ENCODE measurements around the gene TMC7.

GRCh38 chr16:18948372-18949020 lies 35.2 kb upstream of the TMC7 start:
- TF ChIP-seq POLR2A (IDR thresholded peaks at IDR 0.05) = no peak
- TF ChIP-seq, protein P1, sequence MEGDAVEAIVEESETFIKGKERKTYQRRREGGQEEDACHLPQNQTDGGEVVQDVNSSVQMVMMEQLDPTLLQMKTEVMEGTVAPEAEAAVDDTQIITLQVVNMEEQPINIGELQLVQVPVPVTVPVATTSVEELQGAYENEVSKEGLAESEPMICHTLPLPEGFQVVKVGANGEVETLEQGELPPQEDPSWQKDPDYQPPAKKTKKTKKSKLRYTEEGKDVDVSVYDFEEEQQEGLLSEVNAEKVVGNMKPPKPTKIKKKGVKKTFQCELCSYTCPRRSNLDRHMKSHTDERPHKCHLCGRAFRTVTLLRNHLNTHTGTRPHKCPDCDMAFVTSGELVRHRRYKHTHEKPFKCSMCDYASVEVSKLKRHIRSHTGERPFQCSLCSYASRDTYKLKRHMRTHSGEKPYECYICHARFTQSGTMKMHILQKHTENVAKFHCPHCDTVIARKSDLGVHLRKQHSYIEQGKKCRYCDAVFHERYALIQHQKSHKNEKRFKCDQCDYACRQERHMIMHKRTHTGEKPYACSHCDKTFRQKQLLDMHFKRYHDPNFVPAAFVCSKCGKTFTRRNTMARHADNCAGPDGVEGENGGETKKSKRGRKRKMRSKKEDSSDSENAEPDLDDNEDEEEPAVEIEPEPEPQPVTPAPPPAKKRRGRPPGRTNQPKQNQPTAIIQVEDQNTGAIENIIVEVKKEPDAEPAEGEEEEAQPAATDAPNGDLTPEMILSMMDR (IDR thresholded peaks at IDR 0.05) = no peak
